HFFc6 (cell line): ENCODE results near the gene GNPDA2. TPM values are rescaled to one million over a fixed set of nuclear protein-coding genes. Genes with fewer than 3 reads are reported as not detected.

Experiments used
- DNase-seq: peaks from one replicate; pipeline ENCODE4 v3.0.0-alpha.2; 2018
- H3K27ac Mint-ChIP-seq: 2 replicates; pipeline ENCODE4 v1.8.0; 2020; ENCODE audit warnings: mild to moderate bottlenecking, mixed read lengths
- H3K27me3 Mint-ChIP-seq: 2 replicates; pipeline ENCODE4 v1.8.0; 2021; ENCODE audit warnings: mild to moderate bottlenecking, moderate library complexity, mixed read lengths; ENCODE audit not compliant: insufficient read depth
- H3K36me3 Mint-ChIP-seq: 2 replicates; pipeline ENCODE4 v1.8.0; 2021; ENCODE audit warnings: low read depth, mixed read lengths
- H3K4me1 Mint-ChIP-seq: 2 replicates; pipeline ENCODE4 v1.8.0; 2020; ENCODE audit warnings: low read depth, mixed read lengths
- H3K4me3 Mint-ChIP-seq: 2 replicates; pipeline ENCODE4 v1.8.0; 2020; ENCODE audit warnings: mild to moderate bottlenecking, moderate library complexity, mixed read lengths
- H3K9me3 Mint-ChIP-seq: 2 replicates; pipeline ENCODE4 v1.8.0; 2020; ENCODE audit warnings: mild to moderate bottlenecking, mixed read lengths
- total RNA-seq, 6 experiments: library from RNA; stranded (reverse); fragmentation: NEBNext Ultra II Directional; extraction: Animal tissue kit (Norgen Biotek cat#: 25700); gene quantifications; 2 replicates in 1 of 6; 3 replicates in 5 of 6; pipeline ENCODE4 v1.2.3, GENCODE V29; 2021
- TF ChIP-seq, protein P1 (sequence below): fragments of 200-600 bp; sonication (generic); IDR thresholded peaks from 2 replicates; pipeline ENCODE4 v1.5.0; 2021; ENCODE audit warnings: antibody characterized with exemption, mild to moderate bottlenecking

GNPDA2 gene
- total RNA-seq, 6 experiments from 2014 or later = 14.2 to 18.9 (median 17.3) TPM

DNA sequence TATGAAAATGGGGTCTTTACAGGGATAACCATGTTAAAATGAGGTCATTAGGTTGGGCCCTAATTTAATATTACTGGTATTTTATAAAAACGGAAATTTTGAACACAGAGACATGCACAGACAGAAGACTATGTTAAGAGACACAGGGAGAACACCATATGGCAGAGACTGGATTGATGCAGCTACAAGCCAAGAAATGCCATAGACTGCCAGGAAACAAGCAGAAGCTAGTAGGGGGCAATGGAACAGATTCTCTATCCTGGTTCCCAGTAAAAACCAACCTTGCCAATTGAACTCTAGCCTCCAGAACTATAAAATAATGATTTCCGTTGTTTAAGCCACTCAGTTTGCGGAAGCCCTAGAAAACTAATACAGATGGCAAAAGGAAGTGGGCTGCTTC, 54.7 kb downstream of the GNPDA2 start:
- Mint-ChIP-seq H3K9me3 (no peaks in the 10 kb centered on the region), H3K27ac (no peak overlapping the region), H3K27me3 (peaks cover 5% of the 10 kb centered on the region; the same call in 1 of the 2 replicates), H3K4me3 (no peak overlapping the region), H3K36me3 (no peaks in the 10 kb centered on the region), H3K4me1 (no peaks in the 10 kb centered on the region)
- no peak for DNase-seq
- TF ChIP-seq, protein P1, sequence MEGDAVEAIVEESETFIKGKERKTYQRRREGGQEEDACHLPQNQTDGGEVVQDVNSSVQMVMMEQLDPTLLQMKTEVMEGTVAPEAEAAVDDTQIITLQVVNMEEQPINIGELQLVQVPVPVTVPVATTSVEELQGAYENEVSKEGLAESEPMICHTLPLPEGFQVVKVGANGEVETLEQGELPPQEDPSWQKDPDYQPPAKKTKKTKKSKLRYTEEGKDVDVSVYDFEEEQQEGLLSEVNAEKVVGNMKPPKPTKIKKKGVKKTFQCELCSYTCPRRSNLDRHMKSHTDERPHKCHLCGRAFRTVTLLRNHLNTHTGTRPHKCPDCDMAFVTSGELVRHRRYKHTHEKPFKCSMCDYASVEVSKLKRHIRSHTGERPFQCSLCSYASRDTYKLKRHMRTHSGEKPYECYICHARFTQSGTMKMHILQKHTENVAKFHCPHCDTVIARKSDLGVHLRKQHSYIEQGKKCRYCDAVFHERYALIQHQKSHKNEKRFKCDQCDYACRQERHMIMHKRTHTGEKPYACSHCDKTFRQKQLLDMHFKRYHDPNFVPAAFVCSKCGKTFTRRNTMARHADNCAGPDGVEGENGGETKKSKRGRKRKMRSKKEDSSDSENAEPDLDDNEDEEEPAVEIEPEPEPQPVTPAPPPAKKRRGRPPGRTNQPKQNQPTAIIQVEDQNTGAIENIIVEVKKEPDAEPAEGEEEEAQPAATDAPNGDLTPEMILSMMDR = no peak

DNA sequence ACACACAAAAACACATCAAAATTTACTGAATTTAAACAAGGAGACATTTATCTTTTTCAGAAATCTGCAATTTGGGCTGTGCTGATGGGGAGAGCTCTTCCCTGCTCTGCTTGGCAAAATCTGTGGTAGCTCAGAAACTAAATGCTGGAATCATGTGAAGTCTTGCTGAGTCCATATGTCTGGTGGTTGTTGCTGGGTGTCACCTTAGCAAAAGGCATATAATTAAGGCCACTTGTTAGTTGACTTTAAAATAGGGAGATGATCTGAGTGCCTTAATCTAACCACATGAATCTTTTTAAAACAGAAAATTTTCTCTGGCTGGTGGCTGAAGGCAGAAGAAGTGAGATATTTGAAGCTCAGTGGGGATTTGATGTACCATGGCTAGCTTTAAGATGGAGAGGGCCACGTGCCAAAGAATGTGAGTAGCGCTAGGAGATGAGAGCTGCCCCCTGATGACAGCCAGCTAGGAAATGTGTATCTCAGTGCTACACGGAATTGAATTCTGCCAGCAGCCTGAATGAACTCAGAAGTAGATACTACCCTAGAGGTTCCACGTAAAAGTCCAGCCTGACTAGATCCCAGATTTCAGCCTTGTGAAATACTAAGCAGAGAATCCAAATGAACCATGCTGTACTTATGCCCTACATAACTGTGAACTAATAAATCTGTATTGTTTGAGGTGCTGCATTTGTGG, 55.7 kb downstream of the GNPDA2 start:
- DNase-seq = no peak
- TF ChIP-seq, protein P1 = no peak
- H3K4me3 Mint-ChIP-seq = no peak overlapping the region
- H3K27me3 Mint-ChIP-seq = peaks cover 3% of the 10 kb centered on the region; the same call in 1 of the 2 replicates
- H3K4me1 Mint-ChIP-seq = no peaks in the 10 kb centered on the region
- H3K9me3 Mint-ChIP-seq = no peaks in the 10 kb centered on the region
- H3K36me3 Mint-ChIP-seq = no peaks in the 10 kb centered on the region
- no peak overlapping the region for H3K27ac Mint-ChIP-seq

DNA sequence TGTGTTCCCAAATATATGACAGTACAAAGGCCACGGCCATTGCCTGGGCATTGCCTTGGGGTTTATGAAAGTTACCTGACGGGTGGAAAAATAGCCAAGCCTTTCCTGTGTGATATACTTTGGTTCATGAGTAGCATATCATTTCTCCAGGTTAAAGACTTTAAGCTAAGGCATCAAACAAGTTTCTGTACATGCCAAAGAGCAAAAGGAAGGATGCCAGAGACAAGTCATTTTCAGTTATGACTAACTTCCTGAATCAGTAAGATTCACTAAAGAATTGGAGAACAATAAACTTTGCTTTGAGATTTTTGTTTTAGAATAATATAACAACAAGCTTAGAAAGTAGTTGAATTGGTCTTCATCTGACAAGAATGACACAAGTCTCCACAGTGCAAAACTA, 57.8 kb downstream of the GNPDA2 start:
- Mint-ChIP-seq H3K27me3 (peaks cover 3% of the 10 kb centered on the region; the same call in 1 of the 2 replicates), H3K4me1 (no peaks in the 10 kb centered on the region), H3K36me3 (no peaks in the 10 kb centered on the region), H3K4me3 (no peak overlapping the region), H3K9me3 (no peaks in the 10 kb centered on the region), H3K27ac (no peak overlapping the region)
- no peak for DNase-seq
- TF ChIP-seq, protein P1 = no peak

DNA sequence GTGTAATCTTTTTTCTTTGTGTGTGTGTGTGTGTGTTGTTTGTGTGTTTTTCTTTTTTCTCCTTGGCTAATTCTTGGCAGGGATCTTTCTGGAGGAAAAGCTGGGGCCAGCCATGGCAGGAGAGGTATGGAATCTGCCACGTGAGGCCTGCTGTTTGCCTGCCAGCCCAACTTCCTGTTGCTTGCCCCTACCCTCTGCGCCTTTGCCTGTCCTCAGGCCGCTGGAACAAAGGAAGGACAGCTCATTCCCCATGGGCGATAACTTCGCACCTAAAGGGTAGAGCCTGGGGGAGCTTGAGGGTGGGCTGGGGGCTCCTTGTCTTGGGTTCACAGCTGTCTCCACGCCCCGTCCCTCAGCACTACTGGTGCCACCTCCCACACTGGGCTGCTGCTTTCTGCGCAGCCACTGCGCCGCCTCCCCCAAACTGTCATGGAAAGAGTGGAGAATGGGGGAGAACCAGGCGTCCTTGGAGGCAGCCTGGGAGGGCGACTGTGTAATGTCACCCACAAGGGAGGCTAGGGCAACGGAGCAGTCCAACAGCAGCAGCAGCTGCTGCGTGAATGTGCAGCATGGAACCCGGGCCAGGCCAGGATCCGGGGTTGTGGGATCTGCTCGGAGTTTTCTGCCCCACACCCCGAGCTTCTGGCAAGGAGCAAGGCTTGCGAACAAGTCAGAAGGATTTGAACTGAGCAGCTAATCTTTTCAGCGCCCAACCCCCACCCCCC, 62.7 kb downstream of the GNPDA2 start:
- H3K36me3 Mint-ChIP-seq = no peaks in the 10 kb centered on the region
- no peak for DNase-seq
- no peaks in the 10 kb centered on the region for H3K4me1 Mint-ChIP-seq
- H3K9me3 Mint-ChIP-seq = no peaks in the 10 kb centered on the region
- H3K4me3 Mint-ChIP-seq = no peak overlapping the region
- 0 out of 2 replicates have a peak, but pooled peaks cover 3% of the 10 kb centered on the region for H3K27me3 Mint-ChIP-seq
- H3K27ac Mint-ChIP-seq = no peak overlapping the region
- TF ChIP-seq, protein P1 = no peak

DNA sequence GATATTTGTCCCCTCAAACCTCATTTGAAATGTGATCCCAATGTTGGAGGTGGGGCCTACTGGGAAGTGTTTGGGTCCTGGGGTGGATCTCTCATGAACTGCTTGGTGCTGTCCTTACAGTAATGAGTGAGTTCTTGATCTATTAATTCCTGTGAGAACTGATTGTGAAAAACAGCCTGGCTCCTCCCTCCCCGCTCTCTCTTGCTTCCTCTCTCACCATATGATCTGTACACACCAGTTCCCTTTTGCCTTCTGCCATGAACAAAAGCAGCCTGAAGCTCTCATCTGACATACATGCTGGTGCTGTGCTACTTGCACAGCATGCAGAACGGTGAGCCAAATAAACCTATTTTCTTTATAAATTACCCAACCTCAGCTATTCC, 63.7 kb downstream of the GNPDA2 start:
- TF ChIP-seq, protein P1 = no peak
- no peaks in the 10 kb centered on the region for H3K9me3 Mint-ChIP-seq

More for the DNA sequence above, 63.7 kb downstream of the GNPDA2 start:
- Mint-ChIP-seq H3K4me1 (no peaks in the 10 kb centered on the region), H3K27ac (no peak overlapping the region), H3K27me3 (0 out of 2 replicates have a peak, but pooled peaks cover 3% of the 10 kb centered on the region), H3K36me3 (no peaks in the 10 kb centered on the region), H3K4me3 (no peak overlapping the region)
- DNase-seq = no peak
